ENCODE data around the gene PCBD2.

GRCh38 chr5:134982230-134982629 is 77.3 kb downstream of the PCBD2 start:
- TF ChIP-seq TEAD4 (IDR thresholded peaks at IDR 0.05; ENCODE audit: low read depth, low read length) (no peak), CBX5 (IDR thresholded peaks at IDR 0.05; ENCODE audit: low read depth, low read length) (no peak)
- TF ChIP-seq, protein P1, sequence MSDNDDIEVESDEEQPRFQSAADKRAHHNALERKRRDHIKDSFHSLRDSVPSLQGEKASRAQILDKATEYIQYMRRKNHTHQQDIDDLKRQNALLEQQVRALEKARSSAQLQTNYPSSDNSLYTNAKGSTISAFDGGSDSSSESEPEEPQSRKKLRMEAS (IDR thresholded peaks at IDR 0.05) = no peak
